Erythroblast (primary cell): ENCODE measurements around the gene NPB.

Experiments used
- GATA1 ChIP-seq: IDR thresholded peaks from 2 replicates; pipeline ENCODE4 v1.6.1; 2011; ENCODE audit warnings: low read depth, mild to moderate bottlenecking, control low read depth, low read length, moderate library complexity
- POLR2A ChIP-seq: IDR thresholded peaks from 2 replicates; pipeline ENCODE4 v1.6.1; 2011; ENCODE audit warnings: mild to moderate bottlenecking, low read length

DNA sequence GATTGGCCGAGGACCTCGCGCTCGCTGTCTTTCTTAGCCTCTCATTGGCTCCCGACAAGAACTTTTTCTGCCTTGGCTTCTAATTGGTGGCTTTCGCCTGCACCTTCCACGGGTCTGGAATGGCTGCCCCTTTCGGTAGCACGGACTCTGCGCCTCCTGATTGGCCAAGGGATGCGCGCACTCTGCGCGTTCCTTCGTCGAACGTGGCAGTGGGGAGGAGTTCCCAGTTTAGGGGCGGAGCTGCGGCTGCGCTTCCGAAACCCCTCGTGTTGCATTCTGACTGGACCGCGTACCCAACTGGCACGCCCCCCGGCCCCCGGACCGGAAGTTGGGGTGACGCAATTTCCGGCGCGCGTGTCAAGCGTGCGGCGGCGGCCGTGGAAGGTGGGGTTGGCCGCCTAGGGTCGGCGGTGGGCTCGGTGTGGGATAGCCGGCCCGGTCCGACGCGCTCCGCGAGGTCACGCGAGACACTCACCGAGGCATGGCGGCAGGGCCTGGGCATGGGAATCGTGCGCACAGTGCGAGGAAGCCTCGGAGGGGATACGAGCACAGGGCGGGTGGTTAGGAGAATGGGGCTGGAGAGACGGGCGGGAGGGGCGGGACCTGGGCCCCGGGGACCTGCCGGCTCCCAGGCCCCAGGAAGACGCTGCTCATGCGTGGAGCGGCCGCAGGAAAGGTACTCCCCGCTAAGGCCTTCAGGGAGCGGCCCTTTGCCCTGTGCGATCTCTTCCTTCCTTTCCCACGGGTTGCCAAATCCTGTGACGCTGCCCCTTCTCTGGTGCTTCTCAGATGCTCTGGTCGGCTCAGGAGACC is 41.1 kb upstream of the NPB start:
- TF ChIP-seq POLR2A (peak; percentile 84), GATA1 (no peak)
